ENCODE results near the gene CPLX3.

- TF ChIP-seq POLR2AphosphoS5 (IDR thresholded peaks at IDR 0.05; ENCODE audit: low read depth, low read length): no peak
- TF ChIP-seq TAF1 (IDR thresholded peaks at IDR 0.05; ENCODE audit: borderline replicate concordance, insufficient read depth, low read length): no peak
These were observed 39.0 kb upstream of the CPLX3 start for GRCh38 chr15:74787251-74788041.
